Measurements from ENCODE around the gene ATF6. TPM values are rescaled to one million over a fixed set of nuclear protein-coding genes. Genes with fewer than 3 reads are reported as not detected.

Gene ATF6
- total RNA-seq, 1 donor from 2014 or later: 28.0 TPM

DNA sequence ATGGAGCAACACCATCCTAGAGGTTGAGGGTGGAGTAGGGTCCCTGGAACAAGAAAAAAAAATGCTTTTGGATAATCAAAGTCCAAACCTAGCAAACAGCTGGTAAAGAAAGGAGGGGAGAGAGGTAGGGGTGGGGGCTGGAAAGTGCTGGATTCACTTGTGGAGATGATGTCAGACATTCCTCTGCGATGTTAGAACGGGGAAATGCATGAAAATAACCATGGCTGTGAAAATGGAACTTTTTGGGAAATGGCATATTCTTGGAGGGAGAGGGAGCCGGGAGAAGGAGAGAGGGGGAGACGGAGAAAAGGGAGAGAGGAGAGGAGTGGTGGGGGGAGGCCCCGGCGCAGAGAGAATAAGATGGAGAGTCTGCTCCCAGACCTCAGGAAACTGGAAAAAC is 203.9 kb downstream of the ATF6 start:
- Mint-ChIP-seq H3K27ac (no peak overlapping the region), H3K36me3 (peaks cover 12% of the 10 kb centered on the region), H3K4me3 (no peak overlapping the region), H3K4me1 (peaks cover 4% of the 10 kb centered on the region), H3K27me3 (ENCODE audit: low read depth) (peaks cover 6% of the 10 kb centered on the region), H3K9me3 (no peaks in the 10 kb centered on the region)
- DNase-seq (ENCODE audit: low spot score in 2 of 2, unreplicated experiment in 2 of 2): no peak
- TF ChIP-seq, protein P1, sequence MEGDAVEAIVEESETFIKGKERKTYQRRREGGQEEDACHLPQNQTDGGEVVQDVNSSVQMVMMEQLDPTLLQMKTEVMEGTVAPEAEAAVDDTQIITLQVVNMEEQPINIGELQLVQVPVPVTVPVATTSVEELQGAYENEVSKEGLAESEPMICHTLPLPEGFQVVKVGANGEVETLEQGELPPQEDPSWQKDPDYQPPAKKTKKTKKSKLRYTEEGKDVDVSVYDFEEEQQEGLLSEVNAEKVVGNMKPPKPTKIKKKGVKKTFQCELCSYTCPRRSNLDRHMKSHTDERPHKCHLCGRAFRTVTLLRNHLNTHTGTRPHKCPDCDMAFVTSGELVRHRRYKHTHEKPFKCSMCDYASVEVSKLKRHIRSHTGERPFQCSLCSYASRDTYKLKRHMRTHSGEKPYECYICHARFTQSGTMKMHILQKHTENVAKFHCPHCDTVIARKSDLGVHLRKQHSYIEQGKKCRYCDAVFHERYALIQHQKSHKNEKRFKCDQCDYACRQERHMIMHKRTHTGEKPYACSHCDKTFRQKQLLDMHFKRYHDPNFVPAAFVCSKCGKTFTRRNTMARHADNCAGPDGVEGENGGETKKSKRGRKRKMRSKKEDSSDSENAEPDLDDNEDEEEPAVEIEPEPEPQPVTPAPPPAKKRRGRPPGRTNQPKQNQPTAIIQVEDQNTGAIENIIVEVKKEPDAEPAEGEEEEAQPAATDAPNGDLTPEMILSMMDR (IDR thresholded peaks at IDR 0.05; ENCODE audit: unreplicated experiment): no peak

DNA sequence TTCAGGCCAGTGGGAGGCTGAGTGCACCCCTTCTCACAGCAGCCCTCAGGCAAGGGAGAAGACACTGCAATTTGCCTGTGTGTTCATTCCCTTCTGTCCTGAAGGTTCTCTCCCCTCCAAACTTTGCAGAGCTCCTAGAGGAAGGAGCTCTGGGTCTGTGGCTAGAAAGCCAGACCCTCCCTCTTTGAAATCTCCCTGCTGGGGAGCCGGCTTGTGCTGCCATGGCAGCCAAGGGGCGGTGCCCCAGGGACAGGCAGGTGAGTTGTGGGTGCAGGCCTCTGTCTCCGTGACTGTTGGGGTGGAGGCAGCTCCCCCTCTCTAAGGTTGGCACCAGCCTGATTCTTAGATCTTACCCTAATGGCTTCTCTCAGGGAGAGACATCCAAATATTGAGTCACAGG is 204.5 kb downstream of the ATF6 start:
- TF ChIP-seq, protein P1 (IDR thresholded peaks at IDR 0.05; ENCODE audit: unreplicated experiment): no peak
- H3K27me3 Mint-ChIP-seq (ENCODE audit: low read depth): peaks cover 6% of the 10 kb centered on the region

DNA sequence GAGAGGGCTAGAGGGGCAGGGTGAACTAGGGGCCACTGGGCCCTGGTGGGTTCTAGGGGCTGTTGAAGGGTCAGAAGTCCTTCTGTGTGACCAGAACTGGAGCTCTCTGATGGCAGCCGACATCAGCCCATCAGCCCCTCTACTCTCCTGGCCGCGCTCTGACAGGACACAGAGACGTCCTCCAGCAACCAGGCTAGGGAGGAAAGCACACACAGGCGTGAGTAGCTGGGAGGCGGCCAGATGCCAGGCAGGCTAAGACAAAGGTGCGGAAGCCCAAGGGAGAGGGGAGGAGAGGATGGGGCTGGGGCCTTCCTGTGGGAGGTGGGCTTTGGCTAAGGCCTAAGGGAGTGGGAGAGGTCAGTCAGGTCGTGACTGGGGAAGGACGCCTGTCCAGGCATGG is 206.7 kb downstream of the ATF6 start:
- peaks cover 4% of the 10 kb centered on the region for H3K4me1 Mint-ChIP-seq
- no peak overlapping the region for H3K27ac Mint-ChIP-seq
- no peaks in the 10 kb centered on the region for H3K36me3 Mint-ChIP-seq
- DNase-seq (ENCODE audit: low spot score in 2 of 2, unreplicated experiment in 2 of 2): no peak
- no peak overlapping the region for H3K4me3 Mint-ChIP-seq
- peaks cover 6% of the 10 kb centered on the region for H3K27me3 Mint-ChIP-seq (ENCODE audit: low read depth)
- TF ChIP-seq, protein P1 (IDR thresholded peaks at IDR 0.05; ENCODE audit: unreplicated experiment): no peak
- peaks cover 4% of the 10 kb centered on the region for H3K9me3 Mint-ChIP-seq

More for the DNA sequence above, 204.5 kb downstream of the ATF6 start:
- no peak for DNase-seq (ENCODE audit: low spot score in 2 of 2, unreplicated experiment in 2 of 2)
- peaks cover 4% of the 10 kb centered on the region for H3K4me1 Mint-ChIP-seq
- H3K9me3 Mint-ChIP-seq: no peaks in the 10 kb centered on the region
- H3K27ac Mint-ChIP-seq: no peak overlapping the region
- peaks cover 12% of the 10 kb centered on the region for H3K36me3 Mint-ChIP-seq
- H3K4me3 Mint-ChIP-seq: no peak overlapping the region

DNA sequence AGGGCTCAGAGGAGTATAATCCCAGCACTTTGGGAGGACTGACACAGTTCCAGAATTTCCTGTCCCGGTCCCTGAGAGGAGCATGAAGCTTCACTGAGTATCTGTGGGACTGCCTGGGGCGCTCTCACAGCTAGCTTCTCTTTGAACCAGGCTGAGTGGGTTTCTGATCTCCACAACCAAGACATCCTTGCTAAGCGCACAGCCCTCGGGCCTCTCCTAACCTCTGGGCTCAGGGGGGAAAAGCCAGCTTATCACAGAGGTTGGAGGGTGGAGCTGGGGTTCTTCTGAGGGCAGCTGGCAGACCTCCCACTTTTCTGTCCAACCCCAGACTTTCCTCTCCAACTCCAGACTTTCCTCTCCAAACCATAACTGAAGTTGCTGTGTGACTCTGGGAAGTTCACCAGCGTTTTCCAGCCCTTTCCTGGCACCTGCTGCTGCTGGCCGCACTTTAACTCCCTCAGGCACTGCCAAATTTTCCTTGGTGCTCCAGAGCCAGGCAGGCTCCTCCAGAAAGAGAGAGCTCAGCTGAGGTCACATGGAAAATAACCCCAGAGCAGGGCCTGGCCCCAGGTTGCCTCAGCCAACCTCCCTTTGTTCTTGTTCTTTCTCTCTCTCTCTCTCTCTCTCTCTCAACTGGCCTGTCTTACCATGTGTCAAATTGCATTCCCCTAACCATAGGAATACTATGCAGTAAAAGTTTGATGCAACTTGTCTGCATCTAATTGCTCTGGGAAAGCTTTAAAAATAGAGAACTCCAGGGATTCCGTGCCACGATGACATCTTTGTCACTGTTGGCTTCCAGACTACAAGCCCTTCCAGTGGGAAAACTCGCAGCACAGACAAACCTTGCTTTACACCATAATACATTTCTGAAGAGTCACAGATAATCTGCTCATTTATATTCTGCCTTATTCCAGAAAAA is 208.1 kb downstream of the ATF6 start:
- peaks cover 8% of the 10 kb centered on the region for H3K27me3 Mint-ChIP-seq (ENCODE audit: low read depth)
- H3K4me3 Mint-ChIP-seq: no peak overlapping the region
- H3K4me1 Mint-ChIP-seq: peaks cover 4% of the 10 kb centered on the region
- peaks cover 6% of the 10 kb centered on the region for H3K9me3 Mint-ChIP-seq
- no peak for DNase-seq (ENCODE audit: low spot score in 2 of 2, unreplicated experiment in 2 of 2)
- H3K36me3 Mint-ChIP-seq: no peaks in the 10 kb centered on the region
- no peak overlapping the region for H3K27ac Mint-ChIP-seq
- TF ChIP-seq, protein P1 (IDR thresholded peaks at IDR 0.05; ENCODE audit: unreplicated experiment): no peak

DNA sequence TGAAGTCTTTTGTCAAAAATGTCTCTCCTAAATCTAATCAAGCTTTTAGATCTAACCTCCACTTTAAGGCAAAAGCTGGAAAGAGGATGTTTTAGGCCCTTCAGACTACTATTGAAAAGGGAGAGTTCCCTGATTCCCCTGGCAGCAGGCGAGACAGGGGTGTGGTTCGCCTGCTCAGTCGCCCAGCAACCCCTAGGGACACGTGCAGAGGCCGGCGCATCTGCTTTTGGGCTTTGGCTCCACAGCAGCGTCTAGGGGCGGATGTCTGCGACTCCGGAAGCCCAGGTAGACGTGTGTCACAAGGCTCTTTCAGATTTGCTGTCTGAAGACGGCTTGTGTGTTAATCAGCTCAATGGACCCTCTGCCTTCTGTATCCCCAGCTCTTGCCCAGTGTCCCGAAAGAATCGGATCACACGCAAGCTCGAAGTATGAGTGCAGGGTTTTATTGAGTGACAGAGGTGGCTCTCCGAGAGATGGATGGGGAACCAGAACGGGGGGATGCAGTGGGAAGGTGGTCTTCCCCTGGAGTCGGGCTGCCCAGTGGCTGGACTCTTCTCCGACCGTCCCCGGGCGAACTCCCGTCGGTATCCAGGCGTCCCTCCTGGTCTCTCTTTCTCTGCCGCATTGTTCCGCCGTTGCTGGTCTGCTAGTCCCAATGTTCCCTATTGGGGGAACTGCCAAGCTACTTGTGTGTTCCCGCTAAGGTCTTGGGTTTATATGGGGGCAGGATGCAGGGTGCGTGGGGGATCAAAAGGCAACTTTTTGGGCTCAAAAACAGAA is 212.1 kb downstream of the ATF6 start:
- Mint-ChIP-seq H3K27me3 (ENCODE audit: low read depth) (peaks cover 4% of the 10 kb centered on the region), H3K4me1 (peaks cover 7% of the 10 kb centered on the region), H3K4me3 (no peak overlapping the region), H3K9me3 (peaks cover 6% of the 10 kb centered on the region), H3K36me3 (no peaks in the 10 kb centered on the region), H3K27ac (no peak overlapping the region)
- TF ChIP-seq, protein P1 (IDR thresholded peaks at IDR 0.05; ENCODE audit: unreplicated experiment): no peak
- no peak for DNase-seq (ENCODE audit: low spot score in 2 of 2, unreplicated experiment in 2 of 2)
